GM12878 (cell line): ENCODE results near the gene SUFU. TPM values are rescaled to one million over a fixed set of nuclear protein-coding genes. Genes with fewer than 3 reads are reported as not detected.

Experiments
- ATAC-seq: fragments of 200-7000 bp; cut with Tn5 transposase; 3 replicates; pipeline ENCODE4 v1.9.1; 2020; ENCODE audit warnings: mild to moderate bottlenecking, moderate library complexity
- BruUV-seq: library from RNA; stranded (reverse); fragments of 400-500 nt; replicated peaks from 2 replicates; lab custom pipeline; 2021; lab: Mats Ljungman, UMichigan
- CTCF ChIA-PET: fragments of 300-600 bp; sonication (Branson Sonifier 250); formaldehyde crosslinking; extraction: SDS; loops from one replicate; lab custom pipeline; 2021; ENCODE audit warnings: inconsistent platforms; lab: Yijun Ruan, JAX
- POLR2A ChIA-PET: fragments of 350-600 bp; formaldehyde crosslinking; extraction: SDS; loops from one replicate; lab custom pipeline; 2021; ENCODE audit warnings: inconsistent platforms; lab: Charles Lee
- RAD21 ChIA-PET: fragments of 300-600 bp; sonication (Branson Sonifier 250); formaldehyde crosslinking; loops from one replicate; lab custom pipeline; 2023; ENCODE audit warnings: antibody characterized with exemption; ENCODE audit not compliant: unreplicated experiment; lab: Charles Lee
- SMC1A ChIA-PET: fragments of 300-600 bp; sonication (Branson Sonifier 250); formaldehyde crosslinking; loops from one replicate; lab custom pipeline; 2023; ENCODE audit not compliant: unreplicated experiment, uncharacterized antibody; lab: Charles Lee
- DNase-seq: peaks from one replicate; pipeline ENCODE4 v3.0.0-alpha.2; 2011; ENCODE audit warnings: low read depth, low spot score
- FAIRE-seq: peaks from 3 replicates; lab custom pipeline; 2011; peaks lifted over from hg19 to GRCh38; lab: Jason Lieb, UNC
- H2AFZ ChIP-seq: 2 replicates; pipeline ENCODE4 v1.6.0; 2011; ENCODE audit warnings: low read depth, low read length, control low read depth; ENCODE audit not compliant: control insufficient read depth
- H3K27ac ChIP-seq: 2 replicates; pipeline ENCODE4 v1.5.1; 2011; ENCODE audit warnings: control low read depth; ENCODE audit not compliant: control insufficient read depth, insufficient read depth
- H3K27me3 ChIP-seq, 2 experiments: replicated peaks in 1 of 2; 2 replicates each; pipeline versions ENCODE4 v1.6.0 to v1.6.1; 2011; ENCODE audit warnings: low read length in 1 of 2; ENCODE audit not compliant: control insufficient read depth in 2 of 2, insufficient read depth in 2 of 2
- H3K36me3 ChIP-seq, 2 experiments: 2 replicates each; pipeline ENCODE4 v1.5.1; 2011; ENCODE audit warnings: low read length in 1 of 2; ENCODE audit not compliant: control insufficient read depth in 2 of 2, insufficient read depth in 2 of 2
- H3K4me1 ChIP-seq: 2 replicates; pipeline ENCODE4 v1.6.1; 2011; ENCODE audit warnings: mild to moderate bottlenecking, low read length, moderate library complexity, mixed read lengths; ENCODE audit not compliant: control insufficient read depth, insufficient read depth
- H3K4me2 ChIP-seq: 2 replicates; pipeline ENCODE4 v1.6.0; 2011; ENCODE audit warnings: control low read depth; ENCODE audit not compliant: control insufficient read depth, insufficient read depth
- H3K4me3 ChIP-seq: fragments of 200-600 bp; sonication (generic); 2 replicates; pipeline ENCODE4 v1.5.1; 2016
- H3K79me2 ChIP-seq: 2 replicates; pipeline ENCODE4 v1.6.0; 2011; ENCODE audit warnings: low read length; ENCODE audit not compliant: control insufficient read depth, insufficient read depth
- H3K9ac ChIP-seq: 2 replicates; pipeline ENCODE4 v1.8.0; 2011; ENCODE audit warnings: low read length, control low read depth, mixed read lengths; ENCODE audit not compliant: control insufficient read depth, insufficient read depth
- H3K9me3 ChIP-seq: replicated peaks from 3 replicates; pipeline ENCODE4 v1.5.1; 2011; ENCODE audit warnings: mild to moderate bottlenecking, low read length; ENCODE audit not compliant: control insufficient read depth, insufficient read depth
- H4K20me1 ChIP-seq: 2 replicates; pipeline ENCODE4 v1.6.0; 2011; ENCODE audit not compliant: control insufficient read depth, insufficient read depth
- HCFC1 ChIP-seq: fragments of 150-350 bp; IDR thresholded peaks from 2 replicates; pipeline ENCODE4 v1.6.1; 2014; ENCODE audit warnings: low read length
- NFIC ChIP-seq: IDR thresholded peaks from 2 replicates; pipeline ENCODE4 v1.6.1; 2012; ENCODE audit warnings: low read depth, mild to moderate bottlenecking, inconsistent platforms, low read length, moderate library complexity
- NR2C1 ChIP-seq: fragments of 450-650 bp; IDR thresholded peaks from 2 replicates; pipeline ENCODE4 v1.6.1; 2017; ENCODE audit warnings: antibody characterized with exemption, mild to moderate bottlenecking, moderate library complexity
- PAX5 ChIP-seq: IDR thresholded peaks from 2 replicates; pipeline ENCODE4 v1.6.1; 2011; ENCODE audit warnings: low read depth, low read length, borderline replicate concordance
- PKNOX1 ChIP-seq: fragments of 450-650 bp; IDR thresholded peaks from 2 replicates; pipeline ENCODE4 v1.6.1; 2016; ENCODE audit warnings: mild to moderate bottlenecking
- POLR2A ChIP-seq: IDR thresholded peaks from 2 replicates; pipeline ENCODE4 v1.6.1; 2011; ENCODE audit warnings: low read depth, mild to moderate bottlenecking, low read length
- RCOR1 ChIP-seq: conservative IDR thresholded peaks from 2 replicates; pipeline ENCODE4 v1.6.1; 2012; ENCODE audit warnings: low read depth, low read length, improper control_type of control experiment
- STAT1 ChIP-seq: fragments of 450-650 bp; conservative IDR thresholded peaks from 2 replicates; pipeline ENCODE4 v1.6.1; 2014; ENCODE audit warnings: antibody characterized with exemption, mild to moderate bottlenecking
- YY1 ChIP-seq: IDR thresholded peaks from 2 replicates; pipeline ENCODE4 v1.6.1; 2011; ENCODE audit warnings: low read depth, mild to moderate bottlenecking, low read length
- WGBS: methylation state at CpG from one replicate; pipeline ENCODE4 v1.1.6; 2016; ENCODE audit warnings: low lambda C conversion rate; ENCODE audit not compliant: insufficient replicate concordance, insufficient coverage; ENCODE audit errors: missing lambda C conversion rate; 5-methylcytosine and 5-hydroxymethylcytosine counted together
- in situ Hi-C: fragments of 300-500 bp; cut with MboI; formaldehyde crosslinking; loops from 9 replicates; pipeline ENCODE4 v1.14.3; 2018; ENCODE audit warnings: mixed read lengths
- intact Hi-C: fragments of 100-400 bp; cut with micrococcal nuclease; formaldehyde crosslinking; loops from one replicate; pipeline ENCODE4 v1.14.2; 2022; ENCODE audit not compliant: unreplicated experiment
- polyA plus RNA-seq, 11 experiments: library from polyadenylated mRNA; depleted of rRNA in 4 of 11; unstranded in 6 of 11; stranded (reverse) in 5 of 11; fragments of >200 nt; fragmentation: Nextera tagmentation in 4 of 11; fragmentation: Illumina TruSeq in 1 of 11; extraction: Ambion mirVana in 4 of 11; extraction: Trizol in 1 of 11; gene quantifications; 1 replicate in 1 of 11; 2 replicates in 10 of 11; pipeline versions ENCODE4 v1.2.1 to v1.2.3, GENCODE V29; 2011 to 2016; ENCODE audit warnings: inconsistent platforms in 2 of 11, missing spikeins in 2 of 11, low read depth in 1 of 11
- total RNA-seq, 4 experiments: library from RNA; depleted of rRNA in 3 of 4; stranded (reverse); fragments of >200 nt in 3 of 4; fragmentation: Illumina TruSeq in 1 of 4; extraction: Trizol in 1 of 4; gene quantifications; 2 replicates each; pipeline versions ENCODE4 v1.2.1 to v1.2.3, GENCODE V29; 2013 to 2021
- TF ChIP-seq, protein P1 (sequence below): IDR thresholded peaks from 2 replicates; pipeline ENCODE4 v1.6.1; 2012; ENCODE audit warnings: improper control_type of control experiment, low read depth, low read length; ENCODE audit not compliant: insufficient replicate concordance
- TF ChIP-seq, protein P2 (sequence below): IDR thresholded peaks from 2 replicates; pipeline ENCODE4 v1.6.1; 2011; ENCODE audit warnings: borderline replicate concordance, low read depth, mild to moderate bottlenecking, moderate library complexity, low read length; ENCODE audit not compliant: insufficient read depth, poor library complexity, severe bottlenecking
- TF ChIP-seq, protein P3 (sequence below): IDR thresholded peaks from 2 replicates; pipeline ENCODE4 v1.6.1; 2012; ENCODE audit warnings: low read depth, low read length, improper control_type of control experiment
- TF ChIP-seq, protein P4 (sequence below): fragments of 450-650 bp; IDR thresholded peaks from 2 replicates; pipeline ENCODE4 v1.6.1; 2014; ENCODE audit warnings: mild to moderate bottlenecking

Gene SUFU
- total and polyA plus RNA-seq, 10 of the 15 experiments (the other 5 are each of a cell fraction or from before 2014, with no cell fraction given), result 0.68 to 7.7 (median 2.4) TPM

- TF ChIP-seq, protein P1, sequence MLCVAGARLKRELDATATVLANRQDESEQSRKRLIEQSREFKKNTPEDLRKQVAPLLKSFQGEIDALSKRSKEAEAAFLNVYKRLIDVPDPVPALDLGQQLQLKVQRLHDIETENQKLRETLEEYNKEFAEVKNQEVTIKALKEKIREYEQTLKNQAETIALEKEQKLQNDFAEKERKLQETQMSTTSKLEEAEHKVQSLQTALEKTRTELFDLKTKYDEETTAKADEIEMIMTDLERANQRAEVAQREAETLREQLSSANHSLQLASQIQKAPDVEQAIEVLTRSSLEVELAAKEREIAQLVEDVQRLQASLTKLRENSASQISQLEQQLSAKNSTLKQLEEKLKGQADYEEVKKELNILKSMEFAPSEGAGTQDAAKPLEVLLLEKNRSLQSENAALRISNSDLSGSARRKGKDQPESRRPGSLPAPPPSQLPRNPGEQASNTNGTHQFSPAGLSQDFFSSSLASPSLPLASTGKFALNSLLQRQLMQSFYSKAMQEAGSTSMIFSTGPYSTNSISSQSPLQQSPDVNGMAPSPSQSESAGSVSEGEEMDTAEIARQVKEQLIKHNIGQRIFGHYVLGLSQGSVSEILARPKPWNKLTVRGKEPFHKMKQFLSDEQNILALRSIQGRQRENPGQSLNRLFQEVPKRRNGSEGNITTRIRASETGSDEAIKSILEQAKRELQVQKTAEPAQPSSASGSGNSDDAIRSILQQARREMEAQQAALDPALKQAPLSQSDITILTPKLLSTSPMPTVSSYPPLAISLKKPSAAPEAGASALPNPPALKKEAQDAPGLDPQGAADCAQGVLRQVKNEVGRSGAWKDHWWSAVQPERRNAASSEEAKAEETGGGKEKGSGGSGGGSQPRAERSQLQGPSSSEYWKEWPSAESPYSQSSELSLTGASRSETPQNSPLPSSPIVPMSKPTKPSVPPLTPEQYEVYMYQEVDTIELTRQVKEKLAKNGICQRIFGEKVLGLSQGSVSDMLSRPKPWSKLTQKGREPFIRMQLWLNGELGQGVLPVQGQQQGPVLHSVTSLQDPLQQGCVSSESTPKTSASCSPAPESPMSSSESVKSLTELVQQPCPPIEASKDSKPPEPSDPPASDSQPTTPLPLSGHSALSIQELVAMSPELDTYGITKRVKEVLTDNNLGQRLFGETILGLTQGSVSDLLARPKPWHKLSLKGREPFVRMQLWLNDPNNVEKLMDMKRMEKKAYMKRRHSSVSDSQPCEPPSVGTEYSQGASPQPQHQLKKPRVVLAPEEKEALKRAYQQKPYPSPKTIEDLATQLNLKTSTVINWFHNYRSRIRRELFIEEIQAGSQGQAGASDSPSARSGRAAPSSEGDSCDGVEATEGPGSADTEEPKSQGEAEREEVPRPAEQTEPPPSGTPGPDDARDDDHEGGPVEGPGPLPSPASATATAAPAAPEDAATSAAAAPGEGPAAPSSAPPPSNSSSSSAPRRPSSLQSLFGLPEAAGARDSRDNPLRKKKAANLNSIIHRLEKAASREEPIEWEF, result no peak
- TF ChIP-seq, protein P2, sequence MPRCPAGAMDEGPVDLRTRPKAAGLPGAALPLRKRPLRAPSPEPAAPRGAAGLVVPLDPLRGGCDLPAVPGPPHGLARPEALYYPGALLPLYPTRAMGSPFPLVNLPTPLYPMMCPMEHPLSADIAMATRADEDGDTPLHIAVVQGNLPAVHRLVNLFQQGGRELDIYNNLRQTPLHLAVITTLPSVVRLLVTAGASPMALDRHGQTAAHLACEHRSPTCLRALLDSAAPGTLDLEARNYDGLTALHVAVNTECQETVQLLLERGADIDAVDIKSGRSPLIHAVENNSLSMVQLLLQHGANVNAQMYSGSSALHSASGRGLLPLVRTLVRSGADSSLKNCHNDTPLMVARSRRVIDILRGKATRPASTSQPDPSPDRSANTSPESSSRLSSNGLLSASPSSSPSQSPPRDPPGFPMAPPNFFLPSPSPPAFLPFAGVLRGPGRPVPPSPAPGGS, result no peak
Measured at GRCh38 chr10:102681696-102682095, 177.9 kb downstream of the SUFU start (continued).

DNA sequence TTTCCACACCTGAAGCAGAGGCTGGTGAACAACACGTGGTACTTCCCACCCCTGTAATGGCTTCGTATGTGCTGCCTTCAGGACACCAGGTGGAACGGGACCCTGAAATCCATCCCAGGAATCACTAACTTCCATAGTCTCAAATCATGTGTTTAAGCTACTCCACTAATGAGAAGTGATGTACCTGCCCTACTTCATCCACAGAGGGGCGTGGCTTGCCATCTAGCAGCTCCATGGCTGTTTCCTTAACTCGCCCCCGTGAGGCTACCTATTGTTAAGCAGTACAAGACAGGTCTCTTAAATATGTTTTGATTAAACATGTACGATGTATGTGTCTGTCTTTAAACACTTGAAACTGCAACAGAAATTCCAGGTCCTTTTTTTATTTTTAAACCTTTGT, 178.6 kb downstream of the SUFU start:
- no peak for DNase-seq
- no peak for TF ChIP-seq STAT1
- TF ChIP-seq, protein P3, sequence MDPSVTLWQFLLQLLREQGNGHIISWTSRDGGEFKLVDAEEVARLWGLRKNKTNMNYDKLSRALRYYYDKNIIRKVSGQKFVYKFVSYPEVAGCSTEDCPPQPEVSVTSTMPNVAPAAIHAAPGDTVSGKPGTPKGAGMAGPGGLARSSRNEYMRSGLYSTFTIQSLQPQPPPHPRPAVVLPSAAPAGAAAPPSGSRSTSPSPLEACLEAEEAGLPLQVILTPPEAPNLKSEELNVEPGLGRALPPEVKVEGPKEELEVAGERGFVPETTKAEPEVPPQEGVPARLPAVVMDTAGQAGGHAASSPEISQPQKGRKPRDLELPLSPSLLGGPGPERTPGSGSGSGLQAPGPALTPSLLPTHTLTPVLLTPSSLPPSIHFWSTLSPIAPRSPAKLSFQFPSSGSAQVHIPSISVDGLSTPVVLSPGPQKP, result no peak
- TF ChIP-seq RCOR1, result no peak
- no peak for TF ChIP-seq HCFC1
- TF ChIP-seq NFIC, result no peak
- TF ChIP-seq, protein P4, sequence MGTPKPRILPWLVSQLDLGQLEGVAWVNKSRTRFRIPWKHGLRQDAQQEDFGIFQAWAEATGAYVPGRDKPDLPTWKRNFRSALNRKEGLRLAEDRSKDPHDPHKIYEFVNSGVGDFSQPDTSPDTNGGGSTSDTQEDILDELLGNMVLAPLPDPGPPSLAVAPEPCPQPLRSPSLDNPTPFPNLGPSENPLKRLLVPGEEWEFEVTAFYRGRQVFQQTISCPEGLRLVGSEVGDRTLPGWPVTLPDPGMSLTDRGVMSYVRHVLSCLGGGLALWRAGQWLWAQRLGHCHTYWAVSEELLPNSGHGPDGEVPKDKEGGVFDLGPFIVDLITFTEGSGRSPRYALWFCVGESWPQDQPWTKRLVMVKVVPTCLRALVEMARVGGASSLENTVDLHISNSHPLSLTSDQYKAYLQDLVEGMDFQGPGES, result no peak
- TF ChIP-seq PKNOX1, result no peak
- TF ChIP-seq NR2C1, result no peak
- no peak for TF ChIP-seq YY1
- no peak for TF ChIP-seq PAX5
- no peak for TF ChIP-seq POLR2A

More for the DNA sequence above, 178.6 kb downstream of the SUFU start:
- Histone ChIP-seq H3K9me3 (no peaks in the 10 kb centered on the region), H3K36me3 (peaks cover 2 to 4% of the 10 kb centered on the region in 2 experiments; a peak in 3 of 4 replicates), H3K4me3 (no peak overlapping the region), H3K9ac (no peak overlapping the region), H3K27ac (no peak overlapping the region), H4K20me1 (no peaks in the 10 kb centered on the region), H3K4me2 (no peak overlapping the region), H3K79me2 (no peaks in the 10 kb centered on the region), H2AFZ (no peak overlapping the region), H3K27me3 (no peaks in the 10 kb centered on the region), H3K4me1 (0 out of 2 replicates have a peak, but pooled peaks cover 3% of the 10 kb centered on the region)
- in situ Hi-C loops, result no loop called here
- ATAC-seq (no peak), FAIRE-seq (no peak)
- ChIA-PET RAD21 (no interaction called here), SMC1A (interaction anchor here (0.9 kb wide), 1 partner anchor 19 kb away, joined by 3 read pairs; no protein-coding TSS in a partner anchor), CTCF (interaction anchor here (1.1 kb wide), 1 partner anchor 12 kb away, joined by 4 read pairs; no protein-coding TSS in a partner anchor), POLR2A (interaction anchor here (0.6 kb wide), 1 partner anchor 120 kb away, joined by 3 read pairs; no protein-coding TSS in a partner anchor)
- intact Hi-C loops, result no loop called here
- WGBS, result 82% methylated on average over 7 of the region's 7 CpGs
- no TSS peak for BruUV-seq
